ENCODE data around the gene GFOD2. TPM values are rescaled to one million over a fixed set of nuclear protein-coding genes. Genes with fewer than 3 reads are reported as not detected.
A peak's percentile ranks its signal among the peaks of the same experiment; 100 is the strongest.

GFOD2 gene
- total RNA-seq, 2 experiments from 2014 or later = 7.3 to 8.2 TPM

DNA sequence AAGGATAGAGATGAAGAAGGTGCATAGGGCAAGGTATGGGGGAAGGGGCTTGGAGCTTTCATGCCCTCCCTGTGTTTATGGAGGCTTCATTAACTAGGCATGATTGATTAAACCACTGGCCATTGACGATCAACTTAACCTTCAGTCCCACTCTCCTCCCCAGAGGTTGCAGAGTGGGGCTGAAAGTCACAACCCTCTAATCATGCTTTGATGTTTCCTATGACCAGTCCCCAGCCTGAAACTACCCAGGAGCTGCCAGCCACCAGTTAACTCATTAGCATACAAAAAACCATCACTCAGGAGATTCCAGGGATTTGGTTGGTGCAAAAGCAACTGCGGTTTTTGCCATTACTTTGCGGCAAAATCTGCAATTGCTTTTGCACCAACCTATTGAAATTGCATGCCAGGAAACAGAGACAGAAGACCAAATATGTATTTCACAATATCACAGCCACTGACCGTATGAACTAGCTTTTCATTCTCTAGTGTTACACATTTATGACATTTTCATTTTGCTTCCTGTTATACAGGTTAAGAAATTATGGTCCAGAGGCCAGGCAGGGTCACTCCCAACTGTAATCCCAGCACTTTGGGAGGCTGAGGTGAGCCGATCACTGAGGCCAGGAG lies 5.4 kb downstream of the GFOD2 start:
- intact Hi-C loops (cut with micrococcal nuclease) = no loop called here
- no peak overlapping the region for H3K4me3 Mint-ChIP-seq
- H3K9me3 Mint-ChIP-seq = no peaks in the 10 kb centered on the region
- CTCF ChIA-PET = no interaction called here
- H3K36me3 Mint-ChIP-seq (ENCODE audit: low read depth) = peaks cover 2% of the 10 kb centered on the region
- no peak overlapping the region for H3K27ac Mint-ChIP-seq
- peaks cover 28% of the 10 kb centered on the region for H3K4me1 Mint-ChIP-seq (ENCODE audit: low read depth)
- H3K27me3 Mint-ChIP-seq (ENCODE audit: low read depth) = no peaks in the 10 kb centered on the region
- no peak for DNase-seq

DNA sequence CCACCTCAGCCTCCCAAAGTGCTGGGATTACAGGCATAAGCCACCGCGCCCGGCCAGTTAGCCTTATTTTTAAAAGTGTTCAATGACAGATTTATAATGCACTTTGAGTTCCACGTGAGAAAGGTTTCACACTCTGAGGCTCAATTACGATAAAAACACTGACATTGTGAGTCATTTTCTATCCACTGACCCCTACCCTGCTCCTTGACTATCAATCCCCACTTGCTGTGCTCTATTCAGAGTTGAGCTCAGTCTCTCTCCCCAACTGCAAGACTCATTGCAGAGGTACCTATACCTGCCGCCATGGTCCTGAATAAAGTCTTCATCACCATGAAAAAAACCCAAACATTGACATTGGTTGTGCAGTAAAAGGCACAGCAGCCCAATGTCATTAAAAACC lies 8.5 kb downstream of the GFOD2 start:
- no peak for DNase-seq
- Mint-ChIP-seq H3K4me1 (ENCODE audit: low read depth) (peaks cover 4% of the 10 kb centered on the region), H3K27me3 (ENCODE audit: low read depth) (no peaks in the 10 kb centered on the region), H3K36me3 (ENCODE audit: low read depth) (no peaks in the 10 kb centered on the region), H3K9me3 (no peaks in the 10 kb centered on the region), H3K4me3 (no peak overlapping the region), H3K27ac (no peak overlapping the region)
- CTCF ChIA-PET = no interaction called here
- intact Hi-C loops (cut with micrococcal nuclease) = no loop called here

DNA sequence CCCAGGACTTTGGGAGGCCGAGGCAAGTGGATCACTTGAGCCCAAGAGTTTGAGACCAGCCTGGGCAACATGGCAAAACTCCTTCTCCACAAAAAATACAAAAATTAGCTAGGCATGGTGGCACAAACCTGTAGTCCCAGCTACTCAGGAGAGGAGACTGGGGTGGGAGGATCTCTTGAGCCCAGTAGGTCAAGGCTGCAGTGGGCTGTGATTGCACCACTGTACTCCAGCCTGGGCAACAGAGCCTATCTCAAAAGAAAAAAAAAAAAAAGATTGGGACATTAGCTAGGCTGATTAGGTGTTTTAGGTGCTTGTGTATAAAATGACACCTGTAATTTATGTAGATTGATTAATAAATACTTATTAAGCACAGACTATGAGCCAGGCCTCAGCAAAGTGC lies 10.1 kb downstream of the GFOD2 start:
- H3K27me3 Mint-ChIP-seq (ENCODE audit: low read depth) = no peaks in the 10 kb centered on the region
- no peaks in the 10 kb centered on the region for H3K36me3 Mint-ChIP-seq (ENCODE audit: low read depth)
- DNase-seq = no peak
- H3K9me3 Mint-ChIP-seq = no peaks in the 10 kb centered on the region
- intact Hi-C loops (cut with micrococcal nuclease) = no loop called here
- H3K4me3 Mint-ChIP-seq = no peak overlapping the region
- CTCF ChIA-PET = no interaction called here
- H3K4me1 Mint-ChIP-seq (ENCODE audit: low read depth) = peaks cover 13% of the 10 kb centered on the region
- H3K27ac Mint-ChIP-seq = no peak overlapping the region

DNA sequence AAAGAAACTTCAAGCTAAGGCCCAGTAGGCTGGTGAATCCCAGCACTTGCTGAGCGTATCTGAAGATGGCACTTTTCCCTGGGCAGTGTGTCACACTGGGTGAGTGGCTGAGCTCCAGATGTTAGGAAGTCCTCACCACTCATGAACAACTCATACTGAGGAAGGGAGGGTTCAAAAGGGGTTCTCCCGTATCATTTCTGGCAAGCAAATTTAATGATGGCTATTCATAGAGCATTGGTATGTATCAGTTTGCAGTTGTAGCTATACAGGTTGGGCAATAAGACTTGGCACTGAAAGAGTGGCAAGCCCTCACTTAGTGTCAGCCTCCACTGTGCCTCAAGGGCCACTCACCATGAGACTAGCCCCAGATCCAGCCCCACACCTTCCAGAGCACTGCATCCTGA lies 10.7 kb downstream of the GFOD2 start:
- no peak overlapping the region for H3K4me3 Mint-ChIP-seq
- no peaks in the 10 kb centered on the region for H3K27me3 Mint-ChIP-seq (ENCODE audit: low read depth)
- intact Hi-C loops (cut with micrococcal nuclease) = no loop called here
- H3K36me3 Mint-ChIP-seq (ENCODE audit: low read depth) = no peaks in the 10 kb centered on the region
- H3K27ac Mint-ChIP-seq = no peak overlapping the region
- no peak for DNase-seq
- CTCF ChIA-PET = no interaction called here
- peaks cover 19% of the 10 kb centered on the region for H3K4me1 Mint-ChIP-seq (ENCODE audit: low read depth)
- no peaks in the 10 kb centered on the region for H3K9me3 Mint-ChIP-seq

DNA sequence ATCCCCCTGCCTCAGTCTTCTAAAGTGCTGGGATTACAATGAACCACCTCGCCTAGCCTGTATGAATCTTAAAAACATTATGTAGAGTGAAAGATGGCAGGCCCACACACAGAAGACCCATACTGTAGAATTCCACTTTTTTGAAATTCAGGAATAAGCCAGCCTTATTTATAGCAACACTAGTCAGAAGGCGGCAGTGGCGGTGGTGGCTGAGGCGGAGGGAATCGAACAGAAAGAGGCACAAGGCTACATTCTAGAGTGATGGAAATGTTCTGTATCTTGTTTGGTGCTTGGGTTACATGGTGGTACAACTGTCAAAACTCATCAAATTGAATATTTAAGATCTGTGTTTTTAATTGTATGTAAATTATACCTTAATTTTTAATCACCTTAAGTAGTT lies 11.3 kb downstream of the GFOD2 start:
- no peaks in the 10 kb centered on the region for H3K27me3 Mint-ChIP-seq (ENCODE audit: low read depth)
- H3K9me3 Mint-ChIP-seq = no peaks in the 10 kb centered on the region
- intact Hi-C loops (cut with micrococcal nuclease) = no loop called here
- no peak overlapping the region for H3K4me3 Mint-ChIP-seq
- H3K4me1 Mint-ChIP-seq (ENCODE audit: low read depth) = peaks cover 23% of the 10 kb centered on the region
- CTCF ChIA-PET = no interaction called here
- H3K36me3 Mint-ChIP-seq (ENCODE audit: low read depth) = no peaks in the 10 kb centered on the region
- no peak overlapping the region for H3K27ac Mint-ChIP-seq
- no peak for DNase-seq

DNA sequence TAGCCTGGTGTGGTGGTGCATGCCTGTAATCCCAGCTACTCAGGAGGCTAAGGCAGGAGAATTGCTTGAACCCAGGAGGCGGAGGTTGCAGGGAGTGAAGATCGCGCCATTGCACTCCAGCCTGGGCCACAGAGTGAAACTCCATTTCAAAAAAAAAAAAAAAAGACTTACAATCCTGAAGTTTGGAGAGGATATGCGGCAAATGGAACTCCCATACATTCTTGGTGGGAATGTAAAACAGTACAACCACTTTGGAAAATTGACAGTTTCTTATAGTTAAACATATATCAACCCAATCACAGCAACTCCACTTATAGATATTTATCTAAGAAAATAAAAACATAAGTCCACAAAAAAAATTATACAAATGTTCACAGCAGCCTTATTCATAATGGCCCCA lies 11.9 kb downstream of the GFOD2 start:
- Mint-ChIP-seq H3K4me1 (ENCODE audit: low read depth) (peaks cover 23% of the 10 kb centered on the region), H3K36me3 (ENCODE audit: low read depth) (no peaks in the 10 kb centered on the region), H3K9me3 (no peaks in the 10 kb centered on the region), H3K4me3 (no peak overlapping the region), H3K27me3 (ENCODE audit: low read depth) (no peaks in the 10 kb centered on the region), H3K27ac (no peak overlapping the region)
- CTCF ChIA-PET = no interaction called here
- intact Hi-C loops (cut with micrococcal nuclease) = no loop called here
- DNase-seq = no peak

DNA sequence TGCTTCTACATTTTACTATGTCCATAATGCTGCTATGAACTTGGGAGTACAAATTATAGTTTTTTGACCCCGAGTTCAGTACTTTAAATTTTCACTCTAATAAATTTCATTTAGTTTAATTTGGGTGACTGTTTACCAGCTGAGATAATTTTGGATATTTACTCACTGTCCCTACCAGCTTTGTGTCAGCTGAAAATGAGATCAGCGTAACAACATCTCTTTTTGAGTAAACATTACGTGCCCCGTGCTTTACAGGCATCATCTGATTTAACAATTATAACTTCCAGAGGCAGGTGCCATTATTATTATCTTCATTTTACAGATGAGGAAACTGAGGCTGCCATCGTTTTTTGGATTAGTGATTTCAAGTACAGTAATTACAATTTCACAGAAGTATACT lies 15.0 kb downstream of the GFOD2 start:
- intact Hi-C loops (cut with micrococcal nuclease) = no loop called here
- Mint-ChIP-seq H3K36me3 (ENCODE audit: low read depth) (no peaks in the 10 kb centered on the region), H3K4me1 (ENCODE audit: low read depth) (peaks cover 20% of the 10 kb centered on the region), H3K27ac (peak overlapping the region; percentile 10), H3K27me3 (ENCODE audit: low read depth) (no peaks in the 10 kb centered on the region), H3K9me3 (no peaks in the 10 kb centered on the region), H3K4me3 (no peak overlapping the region)
- no peak for DNase-seq
- CTCF ChIA-PET = interaction anchor here (0.7 to 2.5 kb wide), 2 partner anchors 113 to 183 kb away, joined by 3 to 6 read pairs; no protein-coding TSS in a partner anchor

DNA sequence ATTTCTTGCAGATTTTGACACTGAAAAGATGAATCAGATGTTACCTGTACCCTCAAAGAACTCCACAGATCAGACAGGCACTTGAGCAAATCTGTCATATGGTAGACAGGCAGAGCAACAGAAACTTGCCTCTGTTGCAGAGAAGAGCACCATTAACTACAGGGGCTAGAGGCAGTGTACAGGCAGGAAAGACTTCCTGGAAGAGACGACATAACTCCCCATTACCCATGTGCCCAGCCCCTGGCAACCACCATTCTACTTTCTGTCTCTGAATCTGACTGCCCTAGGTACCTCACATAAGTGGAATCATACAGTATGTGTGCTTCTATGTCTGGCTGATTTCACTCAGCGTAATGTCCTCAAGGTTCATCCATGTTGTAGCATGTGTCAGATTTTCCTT lies 15.5 kb downstream of the GFOD2 start:
- H3K27me3 Mint-ChIP-seq (ENCODE audit: low read depth) = no peaks in the 10 kb centered on the region
- CTCF ChIA-PET = no interaction called here

DNA sequence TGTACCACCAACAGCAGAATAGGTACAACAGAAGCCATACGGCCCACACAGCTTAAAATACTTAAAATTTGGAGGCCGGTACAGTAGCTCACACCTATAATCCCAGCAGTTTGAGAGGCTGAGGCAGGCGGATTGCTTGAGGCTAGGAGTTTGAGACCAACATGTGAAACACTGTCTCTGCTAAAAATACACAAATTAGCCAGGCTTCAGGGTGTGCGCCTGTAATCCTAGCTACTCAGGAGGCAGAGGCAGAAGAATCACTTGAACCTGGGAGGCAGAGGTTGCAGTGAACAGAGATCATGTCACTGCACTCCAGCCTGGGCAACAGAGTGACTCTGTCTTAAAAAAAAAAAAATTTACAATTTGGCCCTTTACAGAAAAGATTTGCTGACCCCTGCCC lies 17.0 kb downstream of the GFOD2 start:
- peaks cover 1% of the 10 kb centered on the region for H3K36me3 Mint-ChIP-seq (ENCODE audit: low read depth)
- no peaks in the 10 kb centered on the region for H3K27me3 Mint-ChIP-seq (ENCODE audit: low read depth)
- peaks cover 22% of the 10 kb centered on the region for H3K4me1 Mint-ChIP-seq (ENCODE audit: low read depth)
- intact Hi-C loops (cut with micrococcal nuclease) = no loop called here
- H3K9me3 Mint-ChIP-seq = no peaks in the 10 kb centered on the region
- no peak overlapping the region for H3K27ac Mint-ChIP-seq
- DNase-seq = no peak
- CTCF ChIA-PET = no interaction called here
- no peak overlapping the region for H3K4me3 Mint-ChIP-seq

More for the DNA sequence above, 15.5 kb downstream of the GFOD2 start:
- H3K36me3 Mint-ChIP-seq (ENCODE audit: low read depth) = peaks cover 1% of the 10 kb centered on the region
- peak; percentile 50 for DNase-seq
- H3K9me3 Mint-ChIP-seq = no peaks in the 10 kb centered on the region
- peak overlapping the region; percentile 10 for H3K27ac Mint-ChIP-seq
- H3K4me3 Mint-ChIP-seq = no peak overlapping the region
- intact Hi-C loops (cut with micrococcal nuclease) = loop anchor here (1.0 kb wide), 1 partner anchor 16 kb away; the partner anchor contains the start of gene GFOD2
- H3K4me1 Mint-ChIP-seq (ENCODE audit: low read depth) = peaks cover 20% of the 10 kb centered on the region

DNA sequence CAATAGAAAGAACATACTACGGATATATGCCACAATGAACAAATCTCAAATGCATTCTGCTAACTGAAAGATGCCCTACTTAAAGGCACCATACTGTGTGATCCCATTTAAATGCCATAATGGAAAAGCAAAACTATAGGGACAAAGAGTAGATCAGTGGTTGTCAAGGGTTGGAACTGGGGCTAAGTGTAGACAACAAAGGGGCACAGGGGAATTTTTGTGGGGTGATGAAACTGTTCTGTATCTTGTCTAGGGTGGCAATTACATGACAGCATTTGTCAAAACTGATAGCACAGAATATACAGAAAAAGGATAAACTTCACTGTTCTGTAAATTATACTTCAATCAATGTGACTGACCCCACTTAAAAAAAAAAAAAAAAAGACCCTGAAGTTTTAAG lies 17.7 kb downstream of the GFOD2 start:
- Mint-ChIP-seq H3K27ac (no peak overlapping the region), H3K27me3 (ENCODE audit: low read depth) (no peaks in the 10 kb centered on the region), H3K4me1 (ENCODE audit: low read depth) (peaks cover 22% of the 10 kb centered on the region), H3K36me3 (ENCODE audit: low read depth) (peaks cover 1% of the 10 kb centered on the region), H3K9me3 (no peaks in the 10 kb centered on the region), H3K4me3 (no peak overlapping the region)
- DNase-seq = no peak
- intact Hi-C loops (cut with micrococcal nuclease) = no loop called here
- CTCF ChIA-PET = interaction anchor here (0.9 kb wide), 1 partner anchor 18 kb away, joined by 3 read pairs; the partner anchor contains the start of gene GFOD2

DNA sequence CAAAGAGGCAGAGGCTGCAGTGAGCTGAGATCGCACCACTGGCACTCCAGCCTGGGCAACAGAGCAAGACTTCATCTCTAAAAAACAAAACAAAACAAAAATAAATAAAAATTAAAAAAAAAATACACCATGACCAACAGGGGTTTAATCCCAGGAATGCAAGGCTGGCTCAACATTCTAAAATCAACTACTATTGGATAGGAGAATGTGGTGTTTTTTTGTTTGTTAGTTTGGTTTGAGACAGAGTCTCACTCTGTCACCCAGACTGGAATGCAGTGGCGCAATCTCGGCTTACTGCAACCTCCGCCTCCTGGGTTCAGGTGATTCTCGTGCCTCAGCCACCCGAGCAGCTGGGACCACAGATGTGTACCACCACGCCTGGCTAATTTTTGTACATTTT lies 19.9 kb downstream of the GFOD2 start:
- CTCF ChIA-PET = interaction anchor here (0.7 kb wide), 2 partner anchors 15 to 366 kb away, joined by 3 to 5 read pairs; no protein-coding TSS in a partner anchor
- H3K36me3 Mint-ChIP-seq (ENCODE audit: low read depth) = peaks cover 1% of the 10 kb centered on the region
- no peak for DNase-seq
- no peaks in the 10 kb centered on the region for H3K27me3 Mint-ChIP-seq (ENCODE audit: low read depth)
- intact Hi-C loops (cut with micrococcal nuclease) = no loop called here
- H3K4me1 Mint-ChIP-seq (ENCODE audit: low read depth) = peaks cover 16% of the 10 kb centered on the region
- no peak overlapping the region for H3K27ac Mint-ChIP-seq
- no peaks in the 10 kb centered on the region for H3K9me3 Mint-ChIP-seq
- H3K4me3 Mint-ChIP-seq = no peak overlapping the region

DNA sequence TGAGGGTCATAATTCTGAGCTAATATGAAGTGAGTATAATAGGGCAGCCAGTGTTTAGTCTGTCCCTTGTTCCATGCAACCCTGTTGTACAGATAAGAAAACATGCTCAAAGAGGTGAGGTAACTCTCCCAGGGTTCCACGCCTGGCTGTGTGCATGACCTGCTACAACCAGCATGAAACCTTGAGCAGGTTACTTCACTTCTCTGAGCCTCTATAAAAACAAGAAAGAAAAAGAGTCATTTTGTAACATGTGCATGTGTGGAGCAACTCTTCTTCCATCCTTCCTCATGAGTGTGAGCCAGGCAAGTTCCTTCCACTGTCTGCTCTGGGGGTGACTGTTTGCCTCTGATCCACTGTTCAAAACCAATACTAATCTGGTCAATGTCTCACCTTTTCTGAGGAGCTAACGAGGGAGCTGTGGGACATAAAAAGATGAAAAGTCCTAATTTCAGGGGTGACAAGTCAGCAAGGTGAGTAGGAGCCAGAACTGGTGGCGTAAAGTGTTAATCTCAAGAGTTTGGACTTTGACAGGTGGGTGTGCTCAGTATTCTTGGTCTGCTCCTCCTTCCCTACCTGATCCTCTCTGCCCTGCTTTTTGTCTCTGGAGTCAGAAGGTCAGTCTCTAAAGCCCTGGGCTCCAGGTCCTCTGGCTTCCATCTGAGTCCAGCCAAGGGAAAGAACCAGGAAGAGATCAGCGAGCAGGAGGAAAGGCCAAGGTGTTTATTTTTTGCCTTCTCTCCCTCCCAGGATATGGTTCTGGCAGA lies 21.5 kb downstream of the GFOD2 start:
- Mint-ChIP-seq H3K9me3 (no peaks in the 10 kb centered on the region), H3K27ac (no peak overlapping the region), H3K4me1 (ENCODE audit: low read depth) (peaks cover 2% of the 10 kb centered on the region), H3K36me3 (ENCODE audit: low read depth) (peaks cover 1% of the 10 kb centered on the region), H3K27me3 (ENCODE audit: low read depth) (no peaks in the 10 kb centered on the region), H3K4me3 (no peak overlapping the region)
- intact Hi-C loops (cut with micrococcal nuclease) = no loop called here
- DNase-seq = no peak
- CTCF ChIA-PET = interaction anchor here (0.9 kb wide), 1 partner anchor 178 kb away, joined by 3 read pairs; no protein-coding TSS in a partner anchor

DNA sequence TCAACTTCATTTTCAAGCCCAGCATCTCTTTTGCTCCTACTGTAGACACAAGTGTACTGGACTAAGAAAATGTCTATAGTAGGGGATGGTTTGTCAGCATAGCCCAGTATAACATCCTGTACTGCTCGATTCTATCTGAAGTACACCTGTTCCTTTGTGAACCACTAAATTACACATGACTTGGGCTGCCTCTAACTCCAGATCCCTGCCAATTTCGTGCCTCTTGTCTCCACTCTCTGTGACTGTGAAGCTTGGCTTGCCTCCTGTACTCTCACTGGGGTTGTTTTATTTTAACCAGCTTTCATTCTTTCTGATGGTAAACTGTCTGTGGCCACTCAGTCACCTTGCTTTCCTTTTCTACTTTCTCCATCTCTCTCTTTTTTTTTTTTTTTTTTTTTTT lies 24.5 kb downstream of the GFOD2 start:
- Mint-ChIP-seq H3K36me3 (ENCODE audit: low read depth) (peaks cover 1% of the 10 kb centered on the region), H3K9me3 (no peaks in the 10 kb centered on the region), H3K27ac (no peak overlapping the region), H3K4me3 (no peak overlapping the region), H3K4me1 (ENCODE audit: low read depth) (peaks cover 2% of the 10 kb centered on the region), H3K27me3 (ENCODE audit: low read depth) (no peaks in the 10 kb centered on the region)
- no peak for DNase-seq
- CTCF ChIA-PET = no interaction called here
- intact Hi-C loops (cut with micrococcal nuclease) = no loop called here
